T47D (cell line): ENCODE measurements around the gene GNA12.
"Not testable (repeated sequence)": the region's sequence is repeated elsewhere in the genome, so short reads cannot be mapped to it uniquely, and the experiment has no call there.

ENCODE experiments used
- DNase-seq, 2 experiments: peaks; one replicate each; pipeline versions ENCODE4 v3.0.0 to v3.0.0-alpha.2; 2011 to 2012; ENCODE audit warnings: low read depth in 1 of 2, low spot score in 1 of 2
- JUND ChIP-seq: IDR thresholded peaks from 2 replicates; pipeline ENCODE4 v1.6.1; 2012; ENCODE audit warnings: low read depth
- in situ Hi-C: cut with HindIII; loops from 2 replicates; pipeline ENCODE4 v1.10.0; 2016; ENCODE audit warnings: low sequenced_read_pairs, low pct_unique_long_range_greater_than_20kb

Gene GNA12

GRCh38 chr7:2699289-2699620, 144.9 kb downstream of the GNA12 start:
- TF ChIP-seq JUND: no peak
- DNase-seq: no peak
- in situ Hi-C loops: no loop called here

DNA sequence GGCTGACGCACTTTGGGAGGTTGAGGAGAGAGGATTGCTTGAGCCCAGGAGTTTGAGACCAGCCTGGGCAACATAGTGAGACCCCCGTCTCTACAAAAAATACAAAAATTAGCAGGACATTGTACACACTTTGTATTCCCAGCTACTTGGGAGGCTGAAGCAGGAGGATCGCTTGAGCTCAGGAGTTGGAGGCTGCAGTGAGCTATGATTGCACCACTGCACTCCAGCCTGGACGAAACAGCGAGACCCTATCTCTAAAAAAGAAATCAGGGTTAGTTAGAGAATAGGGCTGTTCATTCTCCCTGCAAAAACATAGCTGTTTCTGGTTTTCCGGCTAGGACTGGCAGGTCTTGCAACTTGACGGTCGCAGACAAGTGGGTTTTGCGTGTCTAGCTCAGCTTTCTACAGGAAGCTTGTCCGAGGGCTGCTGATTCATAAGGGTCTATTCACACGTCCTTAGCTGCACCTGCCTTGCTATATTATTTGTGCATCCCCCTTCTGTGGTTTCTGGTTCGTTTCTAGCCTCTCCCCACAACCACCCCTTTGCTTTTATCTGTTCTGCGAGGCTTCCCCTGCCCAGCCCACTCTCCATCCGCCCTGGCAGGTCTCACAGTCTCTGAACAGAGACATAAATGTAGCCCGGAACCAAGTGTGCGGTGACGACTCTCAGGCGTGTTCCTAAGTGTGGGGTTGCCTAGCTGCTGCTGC, 145.4 kb downstream of the GNA12 start:
- no peak for DNase-seq
- in situ Hi-C loops: no loop called here
- TF ChIP-seq JUND: no peak

DNA sequence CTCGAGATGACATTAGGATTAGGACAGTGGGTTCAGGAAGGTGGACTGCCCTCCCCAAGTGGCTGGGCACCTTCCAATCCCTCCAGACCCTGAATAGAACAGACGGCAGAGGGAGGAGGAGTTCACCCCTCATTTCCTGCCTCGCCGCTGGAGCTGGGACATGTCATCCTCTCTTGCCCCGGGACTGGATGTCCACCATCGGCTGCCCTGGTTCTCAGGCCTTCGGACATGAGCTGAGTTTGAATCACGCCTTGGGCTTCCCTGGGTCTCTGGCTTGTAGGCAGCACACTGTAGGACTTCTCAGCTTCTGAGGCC, 150.0 kb downstream of the GNA12 start:
- DNase-seq, in situ Hi-C loops: not testable (repeated sequence)

DNA sequence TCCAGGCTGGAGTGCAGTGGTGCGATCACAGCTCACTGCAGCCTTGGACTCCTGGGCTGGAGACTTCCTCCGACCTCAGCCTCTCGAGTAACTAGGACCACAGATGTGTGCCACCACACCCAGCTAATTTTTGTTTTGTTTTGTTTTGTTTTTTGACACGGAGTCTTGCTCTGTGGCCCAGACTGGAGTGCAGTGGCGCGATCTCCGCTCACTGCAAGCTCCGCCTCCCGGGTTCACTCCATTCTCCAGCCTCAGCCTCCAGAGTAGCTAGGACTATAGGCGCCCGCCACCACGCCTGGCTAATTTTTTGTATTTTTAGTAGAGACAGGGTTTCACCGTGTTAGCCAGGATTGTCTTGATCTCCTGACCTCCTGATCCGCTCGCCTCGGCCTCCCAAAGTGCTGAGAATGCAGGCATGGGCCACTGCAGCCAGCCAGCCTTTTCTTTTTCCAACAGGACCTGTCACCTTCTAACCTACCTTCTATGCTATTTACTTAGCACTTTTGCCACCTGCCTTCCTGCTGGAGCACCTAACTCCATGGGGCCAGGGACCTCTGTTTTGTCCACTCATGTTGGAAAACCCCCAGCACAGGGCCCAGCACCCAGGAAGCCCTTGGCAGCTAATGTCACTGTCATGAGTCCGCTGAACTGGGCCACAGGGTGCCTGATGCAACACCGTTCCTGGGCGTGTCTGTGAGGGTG, 150.5 kb downstream of the GNA12 start:
- in situ Hi-C loops, DNase-seq: not testable (repeated sequence)

DNA sequence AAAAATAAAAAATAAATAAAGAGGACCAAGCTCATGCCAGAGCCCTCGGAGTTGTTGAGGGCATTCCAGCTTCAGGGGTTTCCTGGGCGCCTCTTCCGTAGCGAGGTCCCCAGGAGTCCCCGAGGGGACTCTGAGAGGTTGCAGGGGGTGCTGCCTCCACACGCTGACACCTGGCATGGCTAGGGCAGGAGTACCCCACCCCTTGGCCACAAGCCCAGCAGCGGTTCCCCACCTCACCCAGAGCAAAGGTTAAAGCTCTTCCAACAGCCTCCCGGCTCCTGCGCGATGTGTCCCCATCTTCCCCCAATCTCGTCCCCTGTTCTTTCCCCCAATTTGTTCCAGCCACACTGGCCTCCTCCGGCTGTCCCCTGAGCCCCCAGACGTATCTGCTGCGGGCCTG, 151.6 kb downstream of the GNA12 start:
- TF ChIP-seq JUND: no peak
- DNase-seq: no peak
- in situ Hi-C loops: no loop called here

GRCh38 chr7:2691932-2692439, 152.1 kb downstream of the GNA12 start:
- DNase-seq, in situ Hi-C loops: not testable (repeated sequence)

DNA sequence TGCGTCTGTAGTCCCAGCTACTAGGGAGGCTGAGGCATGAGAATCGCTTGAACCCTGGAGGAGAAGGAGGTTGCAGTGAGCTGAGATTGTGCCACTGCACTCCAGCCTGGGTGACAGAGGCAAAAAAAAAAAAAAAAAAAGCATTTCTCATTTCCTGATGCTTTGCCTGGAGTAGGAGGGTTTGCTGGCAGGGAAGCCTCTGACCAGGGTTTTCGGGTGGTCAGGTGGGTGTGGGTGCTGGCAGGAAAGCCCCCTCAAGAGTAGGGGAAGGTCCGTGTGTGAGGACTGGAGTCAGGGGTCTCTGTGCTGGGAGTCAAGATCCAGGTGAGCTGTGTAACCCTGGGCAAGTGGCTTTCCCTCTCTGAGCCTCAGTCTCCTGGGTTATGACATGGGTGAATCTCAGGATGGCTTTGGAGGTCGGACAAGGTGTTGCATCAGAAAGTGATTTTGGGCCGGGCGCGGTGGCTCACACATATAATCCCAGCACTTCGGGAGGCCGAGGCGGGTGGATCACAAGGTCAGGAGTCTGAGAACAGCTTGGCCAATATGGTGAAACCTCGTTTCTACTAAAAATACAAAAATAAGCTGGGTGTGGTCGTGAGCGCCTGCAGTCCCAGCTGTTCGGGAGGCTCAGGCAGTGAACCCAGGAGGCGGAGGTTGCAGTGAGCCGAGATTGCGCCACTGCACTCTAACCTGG, 152.9 kb downstream of the GNA12 start:
- DNase-seq: no peak
- in situ Hi-C loops: no loop called here
- no peak for TF ChIP-seq JUND

DNA sequence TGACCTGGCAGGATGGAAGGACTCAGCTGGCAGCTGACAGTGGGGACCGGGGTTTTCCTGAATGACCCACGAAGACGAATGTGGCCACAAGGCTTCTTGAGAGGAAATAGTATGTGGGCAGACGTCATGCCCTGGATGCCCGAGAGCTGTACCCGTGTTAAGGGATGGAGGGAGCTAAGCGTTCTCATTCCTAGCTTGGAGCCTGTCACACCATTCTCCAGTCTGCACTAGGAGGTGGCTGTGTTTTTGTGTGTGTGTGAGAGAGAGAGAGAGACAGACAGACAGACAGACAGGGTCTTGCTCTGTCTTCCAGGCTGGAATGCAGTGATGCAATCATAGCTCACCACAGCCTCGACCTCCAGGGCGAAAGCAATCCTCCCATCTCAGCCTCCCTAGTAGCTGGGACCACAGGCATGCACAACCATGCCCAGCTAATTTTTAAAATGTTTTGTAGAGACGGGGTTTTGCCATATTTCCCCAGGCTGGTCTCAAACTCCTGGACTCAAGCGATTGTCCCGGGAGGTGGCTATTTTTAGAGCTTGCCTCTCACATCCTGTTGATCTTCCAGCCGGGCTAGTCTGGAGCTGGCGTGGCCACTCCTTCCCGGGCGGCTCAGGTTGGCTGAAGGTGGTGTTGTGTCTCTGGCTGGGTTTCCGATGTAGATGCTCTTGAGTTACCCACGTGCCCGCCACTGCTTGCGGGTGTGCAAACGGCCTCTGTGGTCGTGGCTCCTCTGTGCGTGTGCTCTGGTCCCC, 154.0 kb downstream of the GNA12 start:
- in situ Hi-C loops: no loop called here
- no peak for TF ChIP-seq JUND
- peak; percentile 80 to 92 for DNase-seq

- no peak for TF ChIP-seq JUND
- in situ Hi-C loops: no loop called here
- no peak for DNase-seq
Measured at GRCh38 chr7:2689343-2689847, 154.7 kb downstream of the GNA12 start.

- TF ChIP-seq JUND: no peak
- in situ Hi-C loops: no loop called here
Measured at GRCh38 chr7:2688409-2689342, 155.4 kb downstream of the GNA12 start.

GRCh38 chr7:2687881-2688318, 156.2 kb downstream of the GNA12 start, which contains the start of gene AMZ1:
TSS of gene AMZ1 (plus strand) at chr7:2688202. CDS start at chr7:2700452, 12,250 bp downstream.
- in situ Hi-C loops: no loop called here
- peak; percentile 85 to 86 for DNase-seq
- no peak for TF ChIP-seq JUND

More at GRCh38 chr7:2688409-2689342, 155.4 kb downstream of the GNA12 start:
- peak in 1 of 2 experiments; percentile 96 for DNase-seq
